HG02610 (cell line): ENCODE results near the gene RCOR1.

Experiments used
- ATAC-seq: cut with Tn5 transposase; IDR thresholded peaks from one replicate; pipeline ENCODE4 v1.9.1; 2021; ENCODE audit warnings: mild to moderate bottlenecking, moderate library complexity; ENCODE audit not compliant: unreplicated experiment

The RCOR1 gene

DNA sequence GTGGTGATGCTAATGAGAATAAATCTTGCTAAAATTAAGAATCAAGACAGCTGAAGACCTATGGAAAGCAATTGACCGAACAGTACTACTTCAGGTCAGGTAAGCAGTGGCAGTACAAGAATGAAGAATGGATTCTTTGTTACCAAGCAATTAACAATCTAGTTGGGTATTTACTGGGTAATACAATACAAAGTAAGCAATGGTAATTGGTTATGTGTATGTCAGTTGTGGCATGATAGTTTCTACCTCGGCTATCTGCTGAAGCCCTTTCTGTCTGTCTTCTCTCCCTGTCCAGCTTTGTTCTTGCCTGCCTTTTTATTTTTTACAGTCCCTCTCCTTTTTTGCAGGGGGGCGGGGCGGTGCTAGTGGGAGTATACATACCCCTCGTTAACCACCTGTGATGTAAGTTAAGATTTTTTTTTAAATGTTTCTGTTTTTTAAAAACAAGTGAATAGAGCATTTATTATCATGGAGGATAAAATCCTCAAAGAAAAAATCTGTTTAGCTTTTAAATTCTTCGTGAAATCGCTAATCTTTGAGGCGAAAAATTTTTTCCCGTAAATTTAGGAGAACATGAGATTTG, 75.9 kb downstream of the RCOR1 start:
- no peak for ATAC-seq

DNA sequence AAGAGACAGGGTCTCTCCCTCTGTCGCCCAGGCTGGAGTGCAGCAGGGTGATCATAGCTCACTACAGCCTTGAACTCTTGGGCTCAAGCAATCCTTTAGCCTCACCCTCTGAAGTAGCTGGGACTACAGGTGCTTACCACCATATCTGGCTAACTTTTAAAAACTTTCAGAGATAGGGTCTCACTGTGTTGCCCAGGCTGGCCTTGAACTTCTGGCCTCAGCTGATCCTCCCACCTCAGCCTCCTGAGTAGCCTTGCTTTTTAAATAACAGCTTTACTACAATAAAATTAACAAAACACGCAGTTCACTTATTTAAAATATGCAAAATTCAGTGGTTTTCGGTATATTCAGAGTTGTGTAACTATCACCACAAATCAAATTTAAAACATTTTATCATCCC, 79.0 kb downstream of the RCOR1 start:
- no peak for ATAC-seq

DNA sequence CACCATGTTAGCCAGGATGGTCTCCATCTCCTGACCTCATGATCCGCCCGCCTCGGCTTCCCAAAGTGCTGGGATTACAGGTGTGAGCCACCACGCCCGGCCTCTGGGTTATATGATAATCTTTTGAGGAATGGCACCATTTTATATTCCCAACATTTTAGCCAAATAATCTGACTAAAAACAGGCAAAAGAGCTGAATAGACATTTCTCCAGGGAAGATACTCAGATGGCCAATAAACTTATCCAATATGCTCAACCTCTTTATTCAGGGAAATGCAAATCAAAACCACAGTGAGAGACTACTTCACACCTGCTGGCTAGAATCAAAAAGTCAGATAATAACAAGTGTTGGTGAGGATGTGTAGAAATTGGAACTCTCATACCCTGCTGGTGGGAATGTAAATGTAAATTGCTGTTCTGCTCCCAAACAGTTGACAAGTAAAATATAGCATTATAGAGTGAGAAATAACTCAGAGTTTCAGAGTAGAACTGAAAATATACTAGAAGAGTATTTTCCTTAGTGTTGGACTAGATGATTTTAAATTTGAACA, 80.0 kb downstream of the RCOR1 start:
- ATAC-seq = no peak

DNA sequence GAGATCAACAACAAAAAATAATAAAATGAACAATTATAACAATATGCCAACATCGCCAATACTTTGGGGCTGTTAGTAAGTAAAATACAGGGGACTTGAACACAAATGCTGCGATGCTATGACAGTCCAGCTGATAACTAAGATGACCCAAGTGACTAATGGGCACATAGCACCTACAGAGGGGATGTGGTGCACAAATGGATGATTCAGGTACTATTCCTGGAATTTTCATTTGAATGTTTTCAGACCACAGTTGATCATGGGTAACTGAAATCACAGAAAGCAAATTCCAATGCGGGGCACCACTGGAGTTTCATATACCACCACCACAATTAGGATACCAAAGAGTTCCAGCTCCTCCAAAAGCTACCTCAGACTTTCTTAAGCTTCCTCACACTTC, 82.9 kb downstream of the RCOR1 start:
- ATAC-seq = no peak

DNA sequence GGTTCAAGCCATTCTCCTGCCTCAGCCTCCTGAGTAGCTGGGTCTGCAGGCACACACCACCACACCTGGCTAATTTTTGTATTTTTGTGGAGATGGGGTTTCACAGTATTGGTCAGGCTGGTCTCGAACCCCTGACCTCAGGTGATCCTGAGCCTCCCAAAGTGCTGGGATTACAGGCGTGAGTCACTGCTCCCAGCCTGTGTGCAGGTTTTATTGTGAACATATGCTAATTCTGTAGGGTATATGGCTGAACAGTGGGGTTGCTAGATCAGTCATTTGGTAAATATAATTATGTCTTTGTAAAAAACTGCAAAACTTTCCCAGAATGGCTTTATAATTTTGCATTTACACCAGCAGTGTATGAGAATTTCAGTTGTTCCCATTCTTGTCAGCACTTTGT, 85.9 kb downstream of the RCOR1 start:
- no peak for ATAC-seq

DNA sequence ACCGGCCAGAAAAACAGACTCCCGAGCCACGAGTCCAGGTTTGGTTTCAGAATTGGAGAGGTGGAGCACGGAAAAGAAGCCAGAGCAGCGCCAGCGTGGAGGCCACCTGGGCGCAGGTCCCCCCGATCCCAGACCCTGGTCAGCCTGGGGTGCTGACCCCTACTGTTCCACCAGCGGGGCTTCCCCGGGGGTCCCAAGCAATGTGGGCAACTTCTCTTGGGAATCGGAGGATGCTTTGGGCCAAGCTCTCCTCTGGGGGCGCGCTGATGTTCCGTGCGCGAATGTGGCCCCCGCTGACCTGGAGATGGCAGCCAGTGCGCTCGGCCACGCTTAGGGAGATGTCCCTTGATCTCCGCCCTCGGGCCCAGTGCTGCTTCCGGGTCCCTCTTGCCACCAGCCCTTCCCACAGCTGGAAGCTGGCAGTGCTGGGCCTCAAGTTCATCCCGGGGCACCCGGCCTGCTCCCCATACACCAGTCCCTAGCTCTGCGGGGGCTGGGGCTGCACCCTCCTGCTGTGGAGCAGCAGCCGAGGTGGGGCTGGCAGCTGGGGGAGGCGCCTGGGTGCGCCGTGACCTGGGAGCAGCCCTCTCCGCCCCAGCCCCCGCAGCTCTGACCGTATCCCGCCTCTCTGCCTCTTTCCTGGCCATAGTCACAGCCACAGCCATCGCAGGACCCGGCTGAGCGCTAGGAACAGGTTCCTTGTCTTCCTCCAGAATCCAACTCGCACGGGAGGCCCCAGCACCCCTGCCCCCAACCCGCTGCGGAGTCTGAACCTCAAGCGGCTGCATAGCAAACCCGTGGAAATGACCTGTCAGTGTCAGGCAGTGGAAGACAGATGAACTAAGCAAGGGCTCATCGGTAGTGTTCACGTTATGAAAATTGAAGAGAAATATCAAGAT, 91.2 kb downstream of the RCOR1 start:
- ATAC-seq = no peak

DNA sequence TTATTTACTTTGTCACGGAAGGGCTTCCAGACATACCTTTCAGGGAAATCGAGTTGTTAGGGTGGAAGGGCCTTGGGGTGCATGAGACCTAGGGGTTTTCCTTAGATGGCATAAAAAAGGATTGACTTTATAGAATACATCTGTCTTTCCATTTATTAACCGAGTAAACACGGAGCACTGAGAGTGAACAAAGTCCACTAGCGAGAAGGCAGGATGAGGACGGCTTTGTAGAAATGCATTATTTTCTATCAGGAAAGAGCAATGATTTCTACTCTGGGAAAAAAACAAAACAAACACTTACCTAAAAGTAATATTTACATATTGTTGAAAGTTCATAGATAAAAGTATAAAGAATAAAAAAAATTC, 91.8 kb downstream of the RCOR1 start:
- ATAC-seq = no peak

DNA sequence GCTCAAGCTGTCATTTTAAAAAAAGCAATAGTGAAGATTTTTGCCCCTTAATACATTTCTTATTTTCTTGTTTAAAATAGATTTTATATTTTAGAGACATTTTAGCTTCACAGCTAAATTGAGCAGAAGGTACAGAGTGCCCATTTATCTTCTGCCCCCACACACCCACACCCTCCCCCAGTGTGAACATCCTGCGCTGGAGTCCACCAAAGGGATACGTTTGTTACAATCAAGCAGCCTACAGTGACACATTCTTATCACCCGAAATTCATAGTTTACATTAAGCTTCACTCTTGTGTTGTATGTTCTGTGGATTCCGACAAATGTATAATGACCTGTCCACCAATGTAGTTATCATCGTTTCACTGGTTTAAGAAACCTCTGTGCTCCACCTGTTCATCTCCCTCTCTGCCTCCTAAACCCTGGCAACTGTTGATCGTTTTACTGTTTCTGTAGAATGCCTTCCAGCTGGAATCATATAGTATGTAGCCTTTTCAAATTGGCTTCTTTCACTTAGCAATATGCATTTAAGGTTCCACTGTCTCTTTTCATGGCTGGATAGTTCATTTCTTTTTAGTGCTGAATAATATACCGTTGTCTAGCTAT, 93.8 kb downstream of the RCOR1 start:
- no peak for ATAC-seq

DNA sequence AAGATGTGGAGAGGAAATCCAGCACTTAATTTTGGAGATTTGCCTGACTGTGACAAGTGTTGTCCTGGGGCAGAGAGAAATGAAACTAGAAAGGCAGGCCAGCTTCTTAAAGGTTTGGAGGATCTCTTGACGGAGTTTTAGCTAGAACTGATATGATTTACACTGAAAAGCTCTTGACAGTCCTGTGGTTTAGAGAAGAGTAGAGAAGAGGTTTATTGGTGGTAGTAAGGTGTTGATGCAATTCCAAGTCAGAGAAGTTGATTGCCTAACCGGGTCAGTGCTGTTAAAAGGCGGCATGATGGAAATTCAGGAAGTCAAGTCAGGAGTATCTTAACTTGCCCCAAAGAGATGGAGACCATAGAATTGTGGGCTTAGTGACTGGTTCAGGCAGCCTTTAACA, 95.8 kb downstream of the RCOR1 start:
- no peak for ATAC-seq

DNA sequence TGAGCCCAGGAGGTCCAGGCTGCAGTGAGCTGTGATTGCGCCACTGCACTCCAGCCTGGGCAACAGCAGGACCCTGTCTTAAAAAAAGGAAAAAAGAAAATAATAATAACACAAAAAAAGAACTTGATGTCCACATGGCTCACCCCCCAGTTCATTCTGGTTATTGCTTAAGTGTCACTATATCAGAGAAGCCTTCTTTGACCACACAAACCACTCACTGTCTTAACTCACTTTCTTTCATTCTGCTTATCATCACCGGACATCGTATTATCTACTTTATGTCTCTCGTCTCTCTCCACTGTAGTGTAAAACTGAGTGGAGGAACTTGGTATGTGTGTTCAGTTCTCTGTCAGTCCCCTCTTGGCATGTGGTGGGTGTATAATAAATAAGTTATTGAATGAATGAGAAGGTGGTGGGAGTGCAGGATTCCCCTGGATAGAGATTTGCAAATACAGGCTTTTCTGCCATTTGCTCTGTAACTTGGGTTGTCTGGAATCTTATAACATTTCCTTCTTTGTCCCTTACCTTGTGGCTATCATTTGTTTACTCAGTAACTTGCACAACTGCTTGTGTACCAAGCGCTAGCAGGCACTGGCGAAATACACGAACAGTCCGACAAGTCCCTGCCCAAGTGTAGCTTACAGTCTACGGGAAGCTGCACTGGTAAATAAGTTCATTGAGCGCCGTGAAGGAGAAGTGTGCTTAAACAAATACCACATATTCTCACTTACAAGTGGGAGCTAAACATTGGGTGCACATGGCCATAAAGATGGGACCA, 98.2 kb downstream of the RCOR1 start:
- ATAC-seq = no peak

DNA sequence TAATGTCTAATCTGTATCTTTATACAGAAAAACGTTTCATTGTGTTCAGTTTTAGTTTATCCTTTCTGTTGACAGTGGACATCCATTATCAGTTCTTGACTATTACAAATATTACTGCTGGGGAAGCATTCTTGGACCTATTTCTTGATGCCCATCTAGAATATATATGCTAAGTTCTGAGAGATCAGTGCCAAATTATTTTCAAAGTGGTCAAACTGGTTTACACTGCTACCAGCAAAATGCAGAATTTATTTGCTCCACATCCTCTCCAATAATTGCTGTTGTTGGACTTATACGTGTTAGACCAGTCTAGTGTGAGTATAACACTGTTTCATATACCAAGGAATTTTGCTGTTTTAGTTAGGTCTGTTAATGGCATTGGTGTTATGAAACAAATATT, 99.3 kb downstream of the RCOR1 start:
- no peak for ATAC-seq

DNA sequence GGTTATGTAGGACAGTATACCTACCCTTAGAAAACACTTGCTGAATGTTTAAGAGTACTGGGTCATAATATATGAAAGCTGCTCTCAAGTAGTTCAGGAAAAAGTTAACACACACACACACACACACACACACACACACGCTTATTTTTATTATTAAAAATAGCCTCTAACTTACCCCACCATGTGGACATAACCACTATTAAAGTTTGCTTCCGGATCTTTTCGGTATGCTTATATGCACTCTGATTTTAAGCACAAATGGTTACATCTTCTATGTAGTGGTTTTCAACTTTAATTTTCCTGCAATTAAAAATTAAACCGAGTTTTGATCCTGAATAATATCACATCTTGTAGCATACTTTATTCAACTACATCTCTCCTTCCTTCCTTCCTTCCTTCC, 99.9 kb downstream of the RCOR1 start:
- no peak for ATAC-seq

DNA sequence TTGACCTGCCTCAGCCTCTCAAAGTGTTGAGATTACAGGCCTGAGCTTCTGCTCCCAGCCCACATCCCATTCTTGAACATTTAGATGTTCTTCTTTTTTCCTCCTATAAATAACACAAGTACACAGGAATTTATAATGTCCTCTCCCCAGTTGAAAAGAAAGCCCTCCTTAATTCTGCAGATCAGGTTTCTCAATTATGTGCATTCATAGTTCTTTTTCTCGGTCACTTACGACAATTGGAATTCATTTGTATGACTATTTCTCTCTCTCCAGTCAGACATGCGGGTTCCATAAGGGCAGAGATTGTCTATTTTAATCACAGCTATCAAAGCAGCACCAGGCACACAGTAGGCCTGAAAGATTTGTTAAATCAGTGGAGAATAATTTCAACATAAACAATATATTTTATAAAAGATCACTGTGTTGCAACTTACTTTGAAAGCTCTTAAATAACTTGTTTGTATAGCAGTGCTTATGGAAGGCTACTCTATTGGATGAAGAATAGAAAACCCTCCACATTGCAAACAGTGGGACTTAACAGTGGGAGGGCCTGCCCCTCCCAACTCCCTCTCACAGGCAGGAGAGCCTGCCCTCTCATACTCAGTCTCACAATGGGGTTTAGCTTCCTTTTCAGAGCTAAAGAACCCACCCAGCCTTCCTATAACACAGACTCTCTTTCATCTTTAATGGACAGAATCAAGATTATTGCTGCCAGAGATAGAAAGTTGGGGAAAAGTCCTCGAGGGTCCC, 100.7 kb downstream of the RCOR1 start:
- no peak for ATAC-seq

DNA sequence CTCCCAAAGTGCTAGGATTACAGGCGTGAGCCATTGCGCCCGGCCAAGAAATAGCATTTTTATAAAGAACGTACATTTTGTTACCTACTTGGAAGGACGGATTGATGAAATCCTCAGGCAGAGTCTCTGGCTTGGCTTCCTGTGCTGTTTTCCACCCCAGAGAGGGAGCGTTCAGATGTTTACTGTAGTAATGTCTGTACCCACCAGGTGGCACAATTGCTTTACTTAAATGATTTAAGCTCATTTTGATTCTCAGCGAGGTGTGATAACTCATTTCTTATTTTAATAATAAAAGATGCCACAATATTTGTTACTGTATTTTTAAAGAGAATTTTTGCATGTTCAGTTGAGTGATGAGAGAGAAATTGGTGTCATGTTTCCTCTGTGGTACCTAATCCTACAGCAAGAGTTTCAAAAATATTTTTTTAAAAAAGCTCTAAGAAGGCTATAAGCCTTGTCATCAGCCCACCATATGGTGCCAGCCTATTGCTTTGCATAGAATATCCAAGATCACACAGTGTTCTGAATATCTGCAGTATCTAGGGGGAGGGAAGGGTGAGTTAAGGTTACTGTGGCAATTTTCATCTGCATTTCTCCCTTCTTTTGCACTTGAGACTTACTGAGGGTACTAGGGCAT, 102.2 kb downstream of the RCOR1 start:
- no peak for ATAC-seq

DNA sequence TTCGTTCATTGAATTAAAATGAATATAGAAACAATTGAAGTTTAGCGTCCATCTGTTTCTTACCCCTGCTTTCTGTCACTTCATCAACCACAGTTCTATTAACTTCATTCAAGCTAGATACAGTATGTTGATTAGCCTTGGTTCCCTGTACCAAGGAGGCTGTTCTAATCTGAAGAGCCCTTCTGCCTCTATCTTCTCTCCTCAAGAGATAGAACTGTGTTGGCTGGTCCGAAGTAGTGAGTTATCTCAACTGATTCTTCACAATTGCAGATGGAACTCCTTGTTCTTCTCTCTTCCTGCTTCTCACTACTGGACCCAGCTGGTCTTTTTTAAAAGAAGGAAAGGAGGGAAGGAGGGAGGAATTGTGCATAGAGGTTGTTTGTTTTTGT, 102.7 kb downstream of the RCOR1 start:
- no peak for ATAC-seq

DNA sequence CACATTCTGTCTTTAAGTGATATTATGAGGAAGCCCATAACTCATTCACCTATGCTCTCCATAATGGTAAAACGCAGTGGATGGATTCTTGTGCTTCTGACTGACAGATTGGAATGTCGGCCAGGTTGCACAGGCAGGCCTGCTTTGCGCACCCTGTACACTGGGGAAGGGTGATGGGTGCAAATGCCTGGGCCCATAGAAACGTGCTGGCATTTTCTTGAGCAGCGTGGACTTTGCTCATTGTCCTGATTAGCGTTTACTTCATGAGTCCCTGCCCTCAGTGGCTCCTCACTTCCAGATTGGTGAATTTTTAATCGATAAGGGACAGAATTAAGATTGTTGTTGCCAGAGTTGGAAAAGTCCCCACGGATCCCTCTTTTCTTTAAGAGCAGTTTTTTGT, 103.9 kb downstream of the RCOR1 start:
- ATAC-seq = no peak

DNA sequence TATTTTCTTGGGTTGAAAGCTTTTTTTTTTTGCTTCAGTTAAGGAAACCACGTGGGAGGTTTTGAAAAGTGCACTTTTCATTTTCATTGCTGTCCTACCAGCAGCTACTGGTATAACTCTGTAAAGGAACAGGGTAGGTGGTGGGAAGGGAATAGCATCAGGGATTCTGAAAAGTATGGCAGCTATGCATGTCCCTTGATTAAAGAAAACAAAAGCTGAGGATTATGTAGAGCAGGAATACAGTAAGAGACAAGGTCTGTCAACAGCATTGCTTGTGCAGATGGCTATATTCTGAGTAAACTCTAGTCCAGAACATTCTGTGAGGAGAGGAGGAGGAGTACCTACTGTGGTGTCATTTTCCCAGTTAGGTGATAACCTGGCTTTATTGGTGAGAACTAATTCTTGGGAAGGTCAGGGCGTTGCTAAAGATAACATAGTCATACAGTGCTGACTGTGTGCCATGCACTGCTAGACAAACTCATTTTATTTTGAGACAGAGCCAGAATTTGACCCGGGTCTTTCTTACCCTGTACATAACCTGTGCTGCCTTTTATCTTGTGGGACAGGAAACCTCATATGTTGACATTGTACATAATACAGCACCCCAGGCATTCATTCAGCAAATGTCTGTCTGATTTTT, 104.5 kb downstream of the RCOR1 start:
- ATAC-seq = no peak

DNA sequence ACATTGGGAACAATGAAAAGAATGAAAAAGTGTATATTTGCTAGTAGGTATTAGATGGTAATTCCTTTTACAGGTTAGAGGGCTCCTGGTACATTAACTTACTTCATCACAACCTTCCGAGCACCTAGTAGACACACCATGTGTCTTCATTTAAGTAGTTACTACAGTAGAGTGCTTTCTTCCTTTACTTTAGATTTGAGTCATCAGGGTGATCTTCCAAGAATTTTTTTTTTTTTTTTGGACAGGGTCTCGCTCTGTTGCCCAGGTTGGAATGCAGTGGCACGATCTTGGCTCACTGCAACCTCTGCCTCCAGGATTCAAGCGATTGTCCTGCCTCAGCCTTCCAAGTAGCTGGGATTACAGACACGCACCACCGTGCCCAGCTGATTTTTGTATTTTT, 105.1 kb downstream of the RCOR1 start:
- no peak for ATAC-seq

DNA sequence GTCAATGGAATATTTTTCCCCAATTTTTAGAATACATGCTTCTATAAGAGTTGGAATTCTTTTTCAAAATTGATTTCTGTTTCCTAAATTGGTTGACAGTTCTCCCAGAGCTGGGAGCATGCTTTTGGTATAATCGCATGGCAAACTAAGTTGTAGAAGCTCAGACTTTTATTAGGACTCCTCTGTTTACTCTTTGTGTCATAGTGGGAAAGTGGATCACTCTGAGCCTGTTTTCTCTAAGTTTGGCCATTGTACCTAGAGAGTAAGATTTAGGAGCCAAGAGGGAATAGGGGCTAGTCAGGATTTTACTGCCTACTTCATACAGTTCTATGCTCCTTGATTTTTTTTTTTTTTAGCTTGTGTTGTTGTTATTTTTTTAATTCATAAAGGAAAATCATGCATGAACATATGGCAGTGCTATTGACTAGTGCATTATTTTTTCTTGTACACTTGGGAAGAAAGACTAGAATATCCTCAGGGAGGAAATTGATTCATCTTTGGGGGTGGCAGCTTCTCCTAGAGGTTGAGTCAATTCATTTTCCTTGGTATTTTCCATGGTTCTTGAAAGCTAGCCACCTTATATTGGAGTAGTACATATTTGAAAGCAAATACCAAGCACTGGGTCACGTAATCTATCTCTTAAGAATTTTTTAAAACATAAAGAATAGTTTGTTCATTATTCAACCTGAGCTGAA, 107.1 kb downstream of the RCOR1 start:
- no peak for ATAC-seq
